GM12865 (cell line): ENCODE data around the gene BMP2K.
A peak's percentile ranks its signal among the peaks of the same experiment; 100 is the strongest.

Experiments used
- DNase-seq: peaks from one replicate; pipeline ENCODE4 v3.0.0; 2010; ENCODE audit warnings: low read depth
- H3K4me3 ChIP-seq: 2 replicates; pipeline ENCODE4 v1.5.1; 2011; ENCODE audit warnings: mild to moderate bottlenecking, low read depth, low read length, control low read depth
- CTCF ChIP-seq: IDR thresholded peaks from 2 replicates; pipeline ENCODE4 v1.5.1; 2011; ENCODE audit warnings: low read length, control low read depth, low read depth, inconsistent platforms; ENCODE audit not compliant: insufficient read depth; ENCODE audit errors: missing control alignments

BMP2K gene

GRCh38 chr4:78928835-78929234, 152.7 kb downstream of the BMP2K start:
- no peak for DNase-seq
- TF ChIP-seq CTCF, result no peak

DNA sequence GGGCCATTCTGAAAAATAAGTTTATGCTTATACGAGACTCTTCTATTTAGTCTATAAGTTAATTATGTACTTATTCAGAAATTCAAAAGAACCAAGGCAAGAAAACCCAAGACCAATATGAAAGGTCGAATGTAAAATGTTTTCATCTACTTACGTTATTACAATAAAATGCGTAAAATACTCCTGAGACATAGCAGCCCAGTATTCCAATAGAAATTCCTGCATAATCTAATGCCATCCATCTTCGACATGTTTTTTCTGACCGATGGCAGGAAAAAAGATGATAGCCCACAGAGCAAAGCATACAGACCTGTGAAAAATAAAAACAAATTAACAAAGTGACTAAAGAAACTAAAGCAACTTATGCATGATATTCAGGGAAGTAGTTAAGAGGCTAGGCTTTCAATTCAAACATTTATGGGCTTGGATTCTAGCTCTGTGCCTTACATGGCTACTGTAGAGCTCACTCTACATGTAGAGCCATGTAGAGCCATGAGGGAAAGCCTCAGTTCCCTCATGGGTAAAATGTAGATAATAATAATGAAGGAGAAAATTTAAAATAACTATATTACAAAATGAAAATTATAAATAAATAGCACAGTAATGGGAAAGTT, 154.0 kb downstream of the BMP2K start:
- no peak for DNase-seq
- H3K4me3 ChIP-seq, result no peak overlapping the region
- TF ChIP-seq CTCF, result no peak

More at GRCh38 chr4:78928835-78929234, 152.7 kb downstream of the BMP2K start:
- H3K4me3 ChIP-seq, result no peak overlapping the region

DNA sequence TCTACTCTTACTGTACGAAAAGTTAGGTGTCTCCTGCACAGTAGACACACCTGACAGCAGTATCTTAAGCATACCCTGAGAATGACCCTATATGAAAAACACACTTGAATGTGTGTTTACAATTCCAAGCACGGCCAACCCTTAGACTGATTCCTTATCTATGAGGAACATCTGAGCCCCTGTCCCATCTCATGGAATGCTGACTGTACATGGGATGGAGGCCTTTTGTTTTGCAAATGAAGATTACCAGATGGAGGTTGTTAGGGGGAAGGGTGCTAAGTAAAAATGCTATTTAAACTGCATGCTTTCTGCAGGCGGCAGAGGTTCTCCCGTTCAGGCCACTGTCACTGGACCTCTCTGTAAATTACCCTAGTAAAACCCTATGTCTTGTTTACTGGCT, 160.8 kb downstream of the BMP2K start:
- no peak for TF ChIP-seq CTCF
- H3K4me3 ChIP-seq, result no peak overlapping the region
- DNase-seq, result no peak

DNA sequence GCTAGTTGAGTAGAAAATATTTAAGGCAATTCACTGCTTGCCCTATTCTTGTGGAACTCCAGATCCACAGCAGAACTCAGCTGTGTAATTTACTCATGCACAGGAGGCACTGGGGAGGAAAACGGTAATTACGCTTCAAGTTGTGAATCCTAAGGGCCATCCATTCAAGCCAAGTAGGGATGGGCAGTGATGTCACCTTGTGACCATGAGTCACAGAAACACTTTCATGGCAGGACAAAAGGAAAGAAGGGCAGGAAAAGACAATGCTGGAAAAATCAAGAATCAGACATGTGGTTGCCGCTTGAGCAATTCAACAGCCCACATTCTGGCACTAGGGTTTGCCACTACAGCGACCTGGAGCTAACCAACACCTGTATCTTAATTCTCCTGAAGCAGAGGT, 161.7 kb downstream of the BMP2K start:
- H3K4me3 ChIP-seq, result no peak overlapping the region
- DNase-seq, result no peak
- no peak for TF ChIP-seq CTCF

DNA sequence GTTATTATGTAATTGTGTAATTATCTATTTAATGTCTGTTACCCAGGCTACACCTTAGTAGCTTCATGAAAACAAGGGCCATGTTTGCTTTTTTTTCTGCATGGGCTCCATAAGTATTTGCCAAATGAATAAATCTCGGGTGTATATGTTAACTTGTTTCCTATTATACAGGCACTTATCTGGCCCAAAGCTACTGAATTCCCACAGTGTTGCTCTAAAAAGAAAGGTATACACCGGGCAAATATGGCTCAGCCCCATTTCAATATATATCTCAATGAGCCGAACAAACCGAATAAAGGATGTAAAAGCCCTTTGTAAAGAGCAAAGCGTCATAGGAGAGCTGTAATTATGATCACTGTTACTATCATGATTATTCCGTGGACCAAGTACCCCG, 162.3 kb downstream of the BMP2K start:
- TF ChIP-seq CTCF, result no peak
- H3K4me3 ChIP-seq, result peak overlapping the region; percentile 76
- DNase-seq, result no peak

- peak; percentile 91 for DNase-seq
- TF ChIP-seq CTCF, result no peak
- H3K4me3 ChIP-seq, result peak within 1 kb of the TSS; percentile 76
These were observed 162.9 kb downstream of the BMP2K start, which contains the start of gene PAQR3 for GRCh38 chr4:78938868-78939666. Gene PAQR3, minus strand, starts transcription at chr4:78939438. Its CDS starts 214 bp downstream, at chr4:78939224.
